CD4-positive, alpha-beta T cell (primary cell): ENCODE data around the gene TENT5D. TPM values are rescaled to one million over a fixed set of nuclear protein-coding genes. Genes with fewer than 3 reads are reported as not detected.
"Not testable (repeated sequence)": the region's sequence is repeated elsewhere in the genome, so short reads cannot be mapped to it uniquely, and the experiment has no call there.

Experiments used
- ATAC-seq: fragments of 200-7000 bp; cut with Tn5 transposase; one replicate; pipeline ENCODE4 v1.10.0; 2022; ENCODE audit warnings: mild to moderate bottlenecking; ENCODE audit not compliant: poor library complexity
- CTCF ChIA-PET: fragments of 350-600 bp; sonication (Branson Sonifier 250); formaldehyde crosslinking; loops from one replicate; lab custom pipeline; 2021; ENCODE audit warnings: antibody characterized with exemption, inconsistent platforms; lab: Charles Lee
- POLR2A ChIA-PET: fragments of 350-600 bp; sonication (Branson Sonifier 250); formaldehyde crosslinking; loops from one replicate; lab custom pipeline; 2021; ENCODE audit warnings: antibody characterized with exemption, inconsistent platforms; lab: Charles Lee
- DNase-seq, 14 experiments: peaks; one replicate each; pipeline ENCODE4 v3.0.0-alpha.2; 2013 to 2020; ENCODE audit warnings: mixed read lengths in 2 of 14
- H3K27ac ChIP-seq, 2 donors: one replicate each; pipeline versions ENCODE4 v1.5.1 to v1.7.0; 2013; ENCODE audit warnings: low read length in 2 of 2, low read depth in 1 of 2, mild to moderate bottlenecking in 1 of 2
- H3K27me3 ChIP-seq, 2 experiments: 1 replicate in 1 of 2; 2 replicates in 1 of 2; pipeline versions ENCODE4 v1.6.1 to v1.7.0; 2013; ENCODE audit warnings: low read length in 2 of 2, control low read depth in 1 of 2, mild to moderate bottlenecking in 1 of 2, moderate library complexity in 1 of 2; ENCODE audit not compliant: insufficient read depth in 2 of 2, control insufficient read depth in 1 of 2
- H3K36me3 ChIP-seq: one replicate; pipeline ENCODE4 v1.6.1; 2013; ENCODE audit warnings: low read length, control low read depth; ENCODE audit not compliant: insufficient read depth
- H3K4me1 ChIP-seq: one replicate; pipeline ENCODE4 v1.6.1; 2013; ENCODE audit warnings: low read length, control low read depth; ENCODE audit not compliant: insufficient read depth
- H3K4me3 ChIP-seq: one replicate; pipeline ENCODE4 v1.5.1; 2013; ENCODE audit warnings: mild to moderate bottlenecking, low read length, moderate library complexity
- H3K9me3 ChIP-seq, 2 experiments: 1 replicate in 1 of 2; 2 replicates in 1 of 2; pipeline versions ENCODE4 v1.6.1 to v1.7.0; 2013; ENCODE audit warnings: low read length in 2 of 2, mild to moderate bottlenecking in 2 of 2, control low read depth in 1 of 2, moderate library complexity in 1 of 2; ENCODE audit not compliant: control insufficient read depth in 1 of 2, insufficient read depth in 1 of 2
- H3K27ac Mint-ChIP-seq: one replicate; pipeline ENCODE4 v1.8.0; 2020; ENCODE audit warnings: mixed read lengths
- H3K27me3 Mint-ChIP-seq: one replicate; pipeline ENCODE4 v1.8.0; 2021; ENCODE audit warnings: mixed read lengths
- H3K36me3 Mint-ChIP-seq: one replicate; pipeline ENCODE4 v1.8.0; 2021; ENCODE audit warnings: low read depth, mixed read lengths
- H3K4me1 Mint-ChIP-seq: one replicate; pipeline ENCODE4 v1.8.0; 2021; ENCODE audit warnings: low read depth, mixed read lengths
- H3K4me3 Mint-ChIP-seq: one replicate; pipeline ENCODE4 v1.8.0; 2020; ENCODE audit warnings: mild to moderate bottlenecking, mixed read lengths
- H3K9me3 Mint-ChIP-seq: one replicate; pipeline ENCODE4 v1.8.0; 2020; ENCODE audit warnings: mixed read lengths
- intact Hi-C, 2 experiments: fragments of 100-400 bp; cut with DNase I in 1 of 2; cut with micrococcal nuclease in 1 of 2; formaldehyde crosslinking; loops; one replicate each; pipeline versions ENCODE4 v1.15.1 to v1.9.0; 2023 to 2025; cut with DNase I, micrococcal nuclease
- total RNA-seq, 174 experiments: library from RNA in 2 of 174; stranded (reverse) in 2 of 174; gene quantifications; one replicate each; pipeline ENCODE4 v1.2.3 and lab custom pipeline; 2021 to 2026
- TF ChIP-seq, protein P1 (sequence below): fragments of 200-600 bp; IDR thresholded peaks from one replicate; pipeline ENCODE4 v1.8.0; 2022; ENCODE audit warnings: antibody characterized with exemption, mild to moderate bottlenecking

The TENT5D gene
- total RNA-seq, 2 experiments from 2014 or later: not detected

DNA sequence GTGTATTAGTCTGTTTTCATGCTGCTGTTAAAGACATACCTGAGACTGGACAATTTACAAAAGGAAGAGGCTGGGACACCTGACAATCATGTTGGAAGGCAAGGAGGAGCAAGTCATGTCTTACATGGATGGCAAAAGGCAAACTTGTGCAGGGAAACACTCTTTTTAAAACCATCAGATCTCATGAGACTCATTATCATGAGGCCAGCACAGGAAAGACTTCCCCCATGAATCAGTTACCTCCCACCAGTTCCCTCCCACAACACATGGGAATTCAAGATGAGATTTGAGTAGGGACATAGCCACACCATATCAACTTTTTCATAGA lies 11.2 kb downstream of the TENT5D start:
- Histone ChIP-seq H3K27me3 (peaks cover 0 to 3% of the 10 kb centered on the region in 2 experiments), H3K9me3 (no peaks in the 10 kb centered on the region), H3K27ac (no peak overlapping the region), H3K4me3 (no peak overlapping the region), H3K36me3 (no peaks in the 10 kb centered on the region), H3K4me1 (no peaks in the 10 kb centered on the region)
- TF ChIP-seq, protein P1, sequence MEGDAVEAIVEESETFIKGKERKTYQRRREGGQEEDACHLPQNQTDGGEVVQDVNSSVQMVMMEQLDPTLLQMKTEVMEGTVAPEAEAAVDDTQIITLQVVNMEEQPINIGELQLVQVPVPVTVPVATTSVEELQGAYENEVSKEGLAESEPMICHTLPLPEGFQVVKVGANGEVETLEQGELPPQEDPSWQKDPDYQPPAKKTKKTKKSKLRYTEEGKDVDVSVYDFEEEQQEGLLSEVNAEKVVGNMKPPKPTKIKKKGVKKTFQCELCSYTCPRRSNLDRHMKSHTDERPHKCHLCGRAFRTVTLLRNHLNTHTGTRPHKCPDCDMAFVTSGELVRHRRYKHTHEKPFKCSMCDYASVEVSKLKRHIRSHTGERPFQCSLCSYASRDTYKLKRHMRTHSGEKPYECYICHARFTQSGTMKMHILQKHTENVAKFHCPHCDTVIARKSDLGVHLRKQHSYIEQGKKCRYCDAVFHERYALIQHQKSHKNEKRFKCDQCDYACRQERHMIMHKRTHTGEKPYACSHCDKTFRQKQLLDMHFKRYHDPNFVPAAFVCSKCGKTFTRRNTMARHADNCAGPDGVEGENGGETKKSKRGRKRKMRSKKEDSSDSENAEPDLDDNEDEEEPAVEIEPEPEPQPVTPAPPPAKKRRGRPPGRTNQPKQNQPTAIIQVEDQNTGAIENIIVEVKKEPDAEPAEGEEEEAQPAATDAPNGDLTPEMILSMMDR: no peak
- intact Hi-C loops: no loop called here
- ATAC-seq: no peak
- DNase-seq: no peak
- H3K36me3 Mint-ChIP-seq: no peaks in the 10 kb centered on the region
- no peak overlapping the region for H3K4me3 Mint-ChIP-seq
- H3K4me1 Mint-ChIP-seq: no peaks in the 10 kb centered on the region
- POLR2A ChIA-PET: no interaction called here
- no peak overlapping the region for H3K27ac Mint-ChIP-seq
- no peaks in the 10 kb centered on the region for H3K27me3 Mint-ChIP-seq
- H3K9me3 Mint-ChIP-seq: no peaks in the 10 kb centered on the region
- CTCF ChIA-PET: no interaction called here

DNA sequence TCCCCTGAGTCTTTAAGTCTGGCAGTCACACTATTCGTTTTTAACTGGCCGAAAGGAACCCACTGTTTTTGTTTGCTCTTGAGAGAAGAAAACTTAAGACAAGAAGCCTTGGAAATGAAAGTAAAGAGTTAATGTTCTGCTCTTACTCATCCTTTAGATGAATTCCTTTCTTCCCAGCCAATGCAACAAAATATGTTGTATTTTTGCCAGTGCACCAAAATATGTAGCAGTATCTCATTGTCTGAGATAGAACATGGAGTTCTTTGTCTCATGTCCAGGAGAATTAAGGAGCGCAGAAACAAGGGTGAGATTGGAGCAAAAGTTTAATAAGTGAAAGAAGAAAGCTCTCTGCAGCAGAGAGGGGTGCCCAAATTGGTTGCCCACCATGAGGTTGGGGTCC lies 12.2 kb downstream of the TENT5D start:
- Histone ChIP-seq H3K9me3 (no peaks in the 10 kb centered on the region), H3K27me3 (peaks cover 0 to 3% of the 10 kb centered on the region in 2 experiments), H3K4me3 (no peak overlapping the region), H3K4me1 (no peaks in the 10 kb centered on the region), H3K27ac (no peak overlapping the region), H3K36me3 (no peaks in the 10 kb centered on the region)
- intact Hi-C loops: no loop called here
- Mint-ChIP-seq H3K9me3 (no peaks in the 10 kb centered on the region), H3K4me1 (no peaks in the 10 kb centered on the region), H3K36me3 (no peaks in the 10 kb centered on the region), H3K27ac (no peak overlapping the region), H3K27me3 (no peaks in the 10 kb centered on the region), H3K4me3 (no peak overlapping the region)
- ATAC-seq: no peak
- CTCF ChIA-PET: no interaction called here
- POLR2A ChIA-PET: no interaction called here
- TF ChIP-seq, protein P1: no peak
- DNase-seq: no peak

DNA sequence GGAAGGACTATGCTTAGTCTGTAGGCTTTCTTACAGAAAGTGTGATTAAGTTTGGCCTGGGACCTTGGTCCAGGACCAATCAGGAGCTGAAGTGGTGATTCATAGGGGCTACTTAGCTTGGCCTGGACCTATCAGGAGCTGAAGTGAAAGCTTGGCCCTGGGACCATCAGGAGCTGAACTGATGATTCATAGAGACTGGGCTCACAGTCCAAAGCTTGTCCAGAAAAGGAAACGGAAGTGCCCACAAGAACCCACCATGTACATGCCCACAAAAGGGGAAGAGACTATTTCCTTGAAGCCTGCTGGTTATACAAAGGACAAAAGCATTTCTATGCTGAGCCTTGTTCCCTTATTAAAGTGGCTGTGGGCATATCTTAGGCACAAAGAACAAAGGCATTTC lies 12.6 kb downstream of the TENT5D start:
- Histone ChIP-seq H3K27me3 (peaks cover 0 to 3% of the 10 kb centered on the region in 2 experiments), H3K4me3 (no peak overlapping the region), H3K4me1 (no peaks in the 10 kb centered on the region), H3K9me3 (no peaks in the 10 kb centered on the region), H3K27ac (no peak overlapping the region), H3K36me3 (no peaks in the 10 kb centered on the region)
- no peaks in the 10 kb centered on the region for H3K4me1 Mint-ChIP-seq
- ATAC-seq (no peak), DNase-seq (no peak)
- intact Hi-C loops: no loop called here
- ChIA-PET POLR2A (no interaction called here), CTCF (no interaction called here)
- H3K4me3 Mint-ChIP-seq: no peak overlapping the region
- H3K27ac Mint-ChIP-seq: no peak overlapping the region
- no peaks in the 10 kb centered on the region for H3K27me3 Mint-ChIP-seq
- H3K9me3 Mint-ChIP-seq: no peaks in the 10 kb centered on the region
- H3K36me3 Mint-ChIP-seq: no peaks in the 10 kb centered on the region
- TF ChIP-seq, protein P1: no peak

DNA sequence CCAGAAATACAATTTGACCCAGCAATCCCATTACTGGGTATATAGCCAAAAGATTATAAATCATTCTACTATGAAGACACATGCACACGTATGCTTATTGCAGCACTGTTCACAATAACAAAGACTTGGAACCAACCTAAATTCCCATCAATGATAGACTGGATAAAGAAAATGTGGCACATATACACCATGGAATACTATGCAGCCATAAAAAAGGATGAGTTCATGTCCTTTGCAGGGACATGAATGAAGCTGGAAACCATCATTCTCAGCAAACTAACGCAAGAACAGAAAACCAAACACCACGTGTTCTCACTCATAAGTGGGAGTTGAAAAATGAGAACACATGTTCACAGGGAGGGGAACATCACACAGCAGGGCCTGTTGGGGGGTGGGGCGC lies 47.9 kb downstream of the TENT5D start:
- intact Hi-C loops, H3K4me3 ChIP-seq, ATAC-seq, H3K9me3 Mint-ChIP-seq, H3K36me3 ChIP-seq, DNase-seq, H3K4me1 ChIP-seq, H3K36me3 Mint-ChIP-seq, H3K27me3 ChIP-seq, H3K27ac Mint-ChIP-seq, H3K4me3 Mint-ChIP-seq, CTCF ChIA-PET, H3K27ac ChIP-seq, POLR2A ChIA-PET, H3K9me3 ChIP-seq, H3K4me1 Mint-ChIP-seq, H3K27me3 Mint-ChIP-seq: not testable (repeated sequence)
